CD4-positive, alpha-beta T cell treated with Interleukin-15 for 1 hour (primary cell): ENCODE results near the gene PCDHA12.
"Not testable (repeated sequence)": the region's sequence is repeated elsewhere in the genome, so short reads cannot be mapped to it uniquely, and the experiment has no call there.

ENCODE experiments used
- DNase-seq: peaks from one replicate; pipeline ENCODE4 v3.0.0-alpha.2; 2020

The PCDHA12 gene

DNA sequence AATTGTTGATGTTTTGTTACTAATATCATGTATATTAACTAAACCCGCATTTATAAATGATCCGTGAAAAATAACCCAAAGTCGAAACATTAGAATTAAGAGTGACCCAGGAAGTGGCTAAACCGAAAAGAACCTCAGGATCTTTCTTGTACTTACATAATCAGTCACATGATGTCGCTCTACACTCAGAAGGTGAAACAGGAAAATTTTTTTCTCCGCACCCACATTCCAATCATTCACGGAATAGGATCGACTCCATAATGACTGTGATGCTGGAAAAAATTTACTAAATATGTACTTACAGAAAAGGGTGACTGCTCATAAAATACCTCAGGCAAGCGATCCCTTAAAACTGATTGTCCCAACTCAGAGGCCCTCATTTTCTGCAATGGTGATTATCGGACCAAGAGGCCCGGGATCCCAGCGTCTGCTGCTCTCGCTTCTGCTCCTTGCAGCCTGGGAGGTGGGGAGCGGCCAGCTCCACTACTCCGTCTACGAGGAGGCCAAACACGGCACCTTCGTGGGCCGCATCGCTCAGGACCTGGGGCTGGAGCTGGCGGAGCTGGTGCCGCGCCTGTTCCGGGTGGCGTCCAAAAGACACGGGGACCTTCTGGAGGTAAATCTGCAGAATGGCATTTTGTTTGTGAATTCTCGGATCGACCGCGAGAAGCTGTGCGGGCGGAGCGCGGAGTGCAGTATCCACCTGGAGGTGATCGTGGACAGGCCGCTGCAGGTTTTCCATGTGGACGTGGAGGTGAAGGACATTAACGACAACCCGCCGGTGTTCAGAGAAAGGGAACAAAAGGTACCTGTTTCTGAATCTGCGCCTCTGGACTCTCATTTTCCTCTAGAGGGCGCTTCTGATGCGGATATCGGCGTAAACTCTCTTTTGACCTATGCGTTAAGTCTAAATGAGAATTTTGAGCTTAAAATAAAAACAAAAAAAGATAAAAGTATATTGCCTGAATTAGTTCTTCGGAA is at the start of gene PCDHA12:
TSS of gene PCDHA12 (plus strand) at position 224 of the 981 bp plus-strand sequence. CDS start at position 389, 165 bp downstream.
- no peak for DNase-seq

GRCh38 chr5:140827704-140828361 is 47.3 kb upstream of the PCDHA12 start, which contains the start of gene PCDHA6:
TSS of gene PCDHA6 (plus strand) at chr5:140827960. CDS start at chr5:140828092, 132 bp downstream.
- no peak for DNase-seq

DNA sequence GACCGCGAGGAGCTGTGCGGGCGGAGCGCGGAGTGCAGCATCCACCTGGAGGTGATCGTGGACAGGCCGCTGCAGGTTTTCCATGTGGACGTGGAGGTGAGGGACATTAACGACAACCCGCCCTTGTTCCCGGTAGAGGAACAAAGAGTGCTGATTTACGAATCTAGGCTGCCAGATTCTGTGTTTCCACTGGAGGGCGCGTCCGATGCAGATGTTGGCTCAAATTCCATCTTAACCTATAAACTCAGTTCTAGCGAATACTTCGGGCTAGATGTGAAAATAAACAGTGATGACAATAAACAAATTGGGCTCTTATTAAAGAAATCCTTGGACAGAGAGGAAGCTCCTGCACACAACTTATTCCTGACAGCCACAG is 46.8 kb upstream of the PCDHA12 start:
- no peak for DNase-seq

- DNase-seq, result not testable (repeated sequence)
These were observed 45.3 kb upstream of the PCDHA12 start for GRCh38 chr5:140829511-140830501.

DNA sequence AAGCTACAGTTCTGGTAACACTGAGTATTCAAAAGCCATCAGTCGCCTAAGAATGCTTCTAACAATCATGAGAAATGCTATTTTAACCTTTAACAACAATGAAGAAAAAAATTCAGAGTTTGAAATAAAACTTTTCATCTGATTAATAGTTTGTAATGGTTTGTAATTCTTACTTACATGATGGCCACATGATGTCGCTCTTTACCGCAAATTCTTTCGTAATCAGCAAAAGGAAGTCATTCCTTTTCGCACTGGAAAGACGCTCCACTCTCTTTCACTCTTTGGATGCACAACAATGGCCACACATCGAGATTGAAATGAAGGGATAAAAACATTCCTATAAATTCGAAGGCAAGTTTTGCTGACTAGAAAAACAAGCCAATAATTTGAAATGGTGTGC is 41.1 kb upstream of the PCDHA12 start, which contains the start of gene PCDHA7:
TSS of gene PCDHA7 (plus strand) at position 277 of the 400 bp plus-strand sequence. CDS start at position 392, 115 bp downstream.
- no peak for DNase-seq

- DNase-seq, result not testable (repeated sequence)
These were observed 40.6 kb upstream of the PCDHA12 start for GRCh38 chr5:140834439-140835008.

DNA sequence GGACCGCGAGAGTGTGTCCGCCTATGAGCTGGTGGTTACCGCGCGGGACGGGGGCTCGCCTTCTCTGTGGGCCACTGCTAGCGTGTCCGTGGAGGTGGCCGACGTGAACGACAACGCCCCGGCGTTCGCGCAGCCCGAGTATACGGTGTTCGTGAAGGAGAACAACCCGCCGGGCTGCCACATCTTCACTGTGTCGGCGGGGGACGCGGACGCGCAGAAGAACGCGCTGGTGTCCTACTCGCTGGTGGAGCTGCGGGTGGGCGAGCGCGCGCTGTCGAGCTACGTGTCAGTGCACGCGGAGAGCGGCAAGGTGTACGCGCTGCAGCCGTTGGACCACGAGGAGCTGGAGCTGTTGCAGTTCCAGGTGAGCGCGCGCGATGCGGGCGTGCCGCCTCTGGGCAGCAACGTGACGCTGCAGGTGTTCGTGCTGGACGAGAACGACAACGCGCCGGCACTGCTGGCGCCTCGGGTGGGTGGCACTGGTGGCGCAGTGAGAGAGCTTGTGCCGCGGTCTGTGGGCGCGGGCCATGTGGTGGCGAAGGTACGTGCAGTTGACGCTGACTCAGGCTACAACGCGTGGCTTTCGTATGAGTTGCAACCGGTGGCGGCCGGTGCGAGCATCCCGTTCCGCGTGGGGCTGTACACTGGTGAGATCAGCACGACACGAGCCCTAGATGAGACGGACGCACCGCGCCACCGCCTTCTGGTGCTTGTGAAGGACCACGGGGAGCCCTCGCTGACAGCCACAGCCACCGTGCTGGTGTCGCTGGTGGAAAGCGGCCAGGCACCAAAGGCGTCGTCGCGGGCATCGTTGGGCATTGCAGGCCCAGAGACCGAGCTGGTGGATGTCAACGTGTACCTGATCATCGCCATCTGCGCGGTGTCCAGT is 39.2 kb upstream of the PCDHA12 start:
- DNase-seq, result no peak

DNA sequence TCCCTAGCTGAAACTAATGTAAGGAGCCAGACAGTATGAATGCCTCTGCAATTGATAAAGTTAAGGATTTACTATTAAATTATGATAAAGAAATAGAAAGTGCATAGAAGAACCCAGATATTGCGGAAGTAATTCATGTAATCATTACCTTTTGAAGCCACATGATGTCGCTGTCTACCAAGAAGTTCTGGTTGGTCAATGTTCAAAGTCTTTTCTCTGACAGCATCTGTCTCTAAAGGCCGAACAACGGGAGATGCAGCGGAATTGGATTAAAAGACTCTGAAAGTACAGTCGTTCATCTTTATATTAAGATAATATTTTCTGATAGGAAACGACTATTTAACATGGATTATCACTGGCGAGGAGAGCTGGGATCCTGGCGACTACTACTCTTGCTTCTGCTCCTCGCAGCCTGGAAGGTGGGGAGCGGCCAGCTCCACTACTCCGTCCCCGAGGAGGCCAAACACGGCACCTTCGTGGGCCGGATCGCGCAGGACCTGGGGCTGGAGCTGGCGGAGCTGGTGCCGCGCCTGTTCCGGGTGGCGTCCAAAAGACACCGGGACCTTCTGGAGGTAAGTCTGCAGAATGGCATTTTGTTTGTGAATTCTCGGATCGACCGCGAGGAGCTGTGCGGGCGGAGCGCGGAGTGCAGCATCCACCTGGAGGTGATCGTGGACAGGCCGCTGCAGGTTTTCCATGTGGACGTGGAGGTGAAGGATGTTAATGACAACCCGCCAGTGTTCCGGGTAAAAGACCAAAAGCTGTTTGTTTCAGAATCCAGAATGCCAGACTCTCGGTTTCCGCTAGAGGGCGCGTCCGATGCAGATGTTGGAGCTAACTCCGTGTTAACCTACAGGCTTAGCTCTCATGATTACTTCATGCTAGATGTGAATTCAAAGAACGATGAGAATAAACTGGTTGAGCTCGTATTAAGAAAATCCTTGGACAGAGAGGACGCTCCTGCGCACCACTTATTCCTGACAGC is 33.8 kb upstream of the PCDHA12 start, which contains the start of gene PCDHA8:
TSS of gene PCDHA8 (plus strand) at position 210 of the 985 bp plus-strand sequence. CDS start at position 345, 135 bp downstream.
- DNase-seq, result no peak

GRCh38 chr5:140842798-140843733 is 32.0 kb upstream of the PCDHA12 start:
- no peak for DNase-seq

- DNase-seq, result not testable (repeated sequence)
These were observed 26.7 kb upstream of the PCDHA12 start, which contains the start of gene PCDHA9 for GRCh38 chr5:140848139-140849102. TSS of gene PCDHA9 (plus strand) at chr5:140848382. CDS start at chr5:140848496, 114 bp downstream.

DNA sequence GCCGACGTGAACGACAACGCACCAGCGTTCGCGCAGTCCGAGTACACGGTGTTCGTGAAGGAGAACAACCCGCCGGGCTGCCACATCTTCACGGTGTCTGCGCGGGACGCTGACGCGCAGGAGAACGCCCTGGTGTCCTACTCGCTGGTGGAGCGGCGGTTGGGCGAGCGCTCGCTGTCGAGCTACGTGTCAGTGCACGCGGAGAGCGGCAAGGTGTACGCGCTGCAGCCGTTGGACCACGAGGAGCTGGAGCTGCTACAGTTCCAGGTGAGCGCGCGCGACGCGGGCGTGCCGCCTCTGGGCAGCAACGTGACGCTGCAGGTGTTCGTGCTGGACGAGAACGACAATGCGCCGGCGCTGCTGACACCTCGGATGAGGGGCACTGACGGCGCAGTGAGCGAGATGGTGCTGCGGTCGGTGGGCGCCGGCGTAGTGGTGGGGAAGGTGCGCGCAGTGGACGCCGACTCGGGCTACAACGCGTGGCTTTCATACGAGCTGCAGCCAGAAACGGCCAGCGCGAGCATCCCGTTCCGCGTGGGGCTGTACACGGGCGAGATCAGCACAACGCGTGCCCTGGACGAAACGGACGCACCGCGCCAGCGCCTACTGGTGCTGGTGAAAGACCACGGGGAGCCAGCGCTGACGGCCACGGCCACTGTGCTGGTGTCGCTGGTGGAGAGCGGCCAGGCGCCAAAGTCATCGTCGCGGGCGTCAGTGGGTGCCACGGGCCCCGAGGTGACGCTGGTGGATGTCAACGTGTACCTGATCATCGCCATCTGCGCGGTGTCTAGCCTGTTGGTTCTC is 25.1 kb upstream of the PCDHA12 start:
- not testable (repeated sequence) for DNase-seq

DNA sequence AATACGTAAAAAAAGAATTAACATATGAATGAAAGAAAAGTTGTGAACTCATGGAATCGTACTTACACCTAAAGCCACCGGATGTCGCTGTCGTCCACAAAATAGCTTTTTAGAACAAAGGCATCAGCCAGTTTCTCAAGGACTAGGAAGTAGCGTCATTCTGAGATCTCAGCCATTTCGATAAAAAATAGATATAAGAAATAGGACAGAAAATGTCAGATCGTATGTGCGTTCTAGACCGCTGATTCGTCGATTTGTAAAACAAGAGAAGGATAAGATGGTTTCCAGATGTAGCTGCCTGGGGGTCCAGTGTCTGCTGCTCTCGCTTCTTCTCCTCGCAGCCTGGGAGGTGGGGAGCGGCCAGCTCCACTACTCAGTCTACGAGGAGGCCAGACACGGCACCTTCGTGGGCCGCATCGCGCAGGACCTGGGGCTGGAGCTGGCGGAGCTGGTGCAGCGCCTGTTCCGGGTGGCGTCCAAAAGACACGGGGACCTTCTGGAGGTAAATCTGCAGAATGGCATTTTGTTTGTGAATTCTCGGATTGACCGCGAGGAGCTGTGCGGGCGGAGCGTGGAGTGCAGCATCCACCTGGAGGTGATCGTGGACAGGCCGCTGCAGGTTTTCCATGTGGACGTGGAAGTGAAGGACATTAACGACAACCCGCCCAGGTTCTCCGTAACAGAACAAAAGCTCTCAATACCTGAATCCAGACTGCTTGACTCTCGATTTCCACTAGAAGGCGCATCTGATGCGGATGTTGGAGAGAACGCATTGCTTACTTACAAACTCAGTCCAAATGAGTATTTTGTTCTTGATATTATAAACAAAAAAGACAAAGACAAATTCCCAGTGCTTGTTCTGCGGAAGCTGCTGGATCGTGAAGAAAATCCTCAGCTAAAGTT is 19.1 kb upstream of the PCDHA12 start, which contains the start of gene PCDHA10:
TSS of gene PCDHA10 (plus strand) at position 126 of the 903 bp plus-strand sequence. CDS start at position 278, 152 bp downstream.
- no peak for DNase-seq

DNA sequence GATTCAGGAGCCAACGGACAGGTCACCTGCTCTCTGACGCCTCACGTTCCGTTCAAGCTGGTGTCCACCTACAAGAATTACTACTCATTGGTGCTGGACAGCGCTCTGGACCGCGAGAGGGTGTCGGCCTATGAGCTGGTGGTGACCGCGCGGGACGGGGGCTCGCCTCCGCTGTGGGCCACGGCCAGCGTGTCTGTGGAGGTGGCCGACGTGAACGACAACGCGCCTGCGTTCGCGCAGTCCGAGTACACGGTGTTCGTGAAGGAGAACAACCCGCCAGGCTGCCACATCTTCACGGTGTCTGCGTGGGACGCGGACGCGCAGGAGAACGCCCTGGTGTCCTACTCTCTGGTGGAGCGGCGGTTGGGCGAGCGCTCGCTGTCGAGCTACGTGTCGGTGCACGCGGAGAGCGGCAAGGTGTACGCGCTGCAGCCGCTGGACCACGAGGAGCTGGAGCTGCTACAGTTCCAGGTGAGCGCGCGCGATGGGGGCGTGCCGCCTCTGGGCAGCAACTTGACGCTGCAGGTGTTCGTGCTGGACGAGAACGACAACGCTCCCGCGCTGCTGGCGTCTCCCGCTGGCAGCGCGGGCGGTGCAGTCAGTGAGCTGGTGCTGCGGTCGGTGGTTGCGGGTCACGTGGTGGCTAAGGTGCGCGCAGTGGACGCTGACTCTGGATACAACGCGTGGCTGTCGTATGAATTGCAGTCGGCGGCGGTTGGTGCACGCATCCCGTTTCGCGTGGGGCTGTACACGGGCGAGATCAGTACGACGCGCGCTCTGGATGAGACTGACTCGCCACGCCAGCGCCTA is 17.7 kb upstream of the PCDHA12 start:
- DNase-seq, result no peak

GRCh38 chr5:140857987-140858240 is 17.2 kb upstream of the PCDHA12 start:
- no peak for DNase-seq
